ENCODE measurements around the gene NSD2.
A peak's percentile ranks its signal among the peaks of the same experiment; 100 is the strongest.

GRCh38 chr4:1910643-1911042, 39.5 kb downstream of the NSD2 start:
- TF ChIP-seq CTCF (optimal IDR thresholded peaks at IDR 0.05 in 1 of 3, IDR thresholded peaks at IDR 0.05 in 1 of 3, conservative IDR thresholded peaks at IDR 0.05 in 1 of 3; ENCODE audit: extremely low read depth in 1 of 3, insufficient read depth in 2 of 3, low read length in 3 of 3): peak; percentile 61 to 79 (median 76)
- no peak for TF ChIP-seq EZH2 (IDR thresholded peaks at IDR 0.05; ENCODE audit: low read length)
